Measurements from ENCODE around the gene THG1L.
"Not testable (repeated sequence)": the region's sequence is repeated elsewhere in the genome, so short reads cannot be mapped to it uniquely, and the experiment has no call there.

- TF ChIP-seq POLR2AphosphoS5 (IDR thresholded peaks at IDR 0.05; ENCODE audit: low read depth, low read length); POLR2A (IDR thresholded peaks at IDR 0.05; ENCODE audit: low read depth, low read length); TAF1 (IDR thresholded peaks at IDR 0.05; ENCODE audit: low read depth, low read length); POU2F2 (IDR thresholded peaks at IDR 0.05; ENCODE audit: low read depth, low read length); PAX5 (IDR thresholded peaks at IDR 0.05; ENCODE audit: insufficient read depth, low read length, severe bottlenecking): not testable (repeated sequence)
Measured at GRCh38 chr5:157726607-157727006, 4.6 kb upstream of the THG1L start.

Measured in GM12891 (cell line).